ENCODE results near the gene ZSCAN5B. TPM values are rescaled to one million over a fixed set of nuclear protein-coding genes. Genes with fewer than 3 reads are reported as not detected.
A peak's percentile ranks its signal among the peaks of the same experiment; 100 is the strongest.

The ZSCAN5B gene
- polyA plus RNA-seq, 4 donors = 0.06 TPM; not detected in 3

- Histone ChIP-seq H3K36me3 (ENCODE audit: control insufficient read depth in 3 of 3, insufficient read depth in 2 of 3, low read depth in 1 of 3, low read length in 3 of 3) (no peaks in the 10 kb centered on the region), H3K27me3 (ENCODE audit: control insufficient read depth in 3 of 3, insufficient read depth in 3 of 3, low read length in 3 of 3) (peaks cover 0 to 4% (median 2%) of the 10 kb centered on the region in 3 donors), H3K9me3 (ENCODE audit: control insufficient read depth in 2 of 2, insufficient read depth in 1 of 2, low read depth in 1 of 2, low read length in 1 of 2) (no peaks in the 10 kb centered on the region), H3K27ac (ENCODE audit: low read depth in 1 of 3, low read length in 2 of 3) (no peak overlapping the region), H3K4me3 (ENCODE audit: low read depth in 1 of 3, low read length in 3 of 3) (no peak overlapping the region), H3K4me1 (ENCODE audit: control insufficient read depth in 3 of 3, insufficient read depth in 2 of 3, low read depth in 1 of 3, low read length in 2 of 3) (no peaks in the 10 kb centered on the region)
- 18 to 54% (median 25%) methylated on average over 14 of the region's 14 CpGs for WGBS, 3 donors
- FAIRE-seq (no peak), DNase-seq (peak; percentile 37 to 83)
Observed at GRCh38 chr19:56170261-56170660, 27.3 kb downstream of the ZSCAN5B start.

- FAIRE-seq (no peak), DNase-seq (no peak)
- Histone ChIP-seq H3K9me3 (ENCODE audit: control insufficient read depth in 2 of 2, insufficient read depth in 1 of 2, low read depth in 1 of 2, low read length in 1 of 2) (no peaks in the 10 kb centered on the region), H3K27me3 (ENCODE audit: control insufficient read depth in 3 of 3, insufficient read depth in 3 of 3, low read length in 3 of 3) (no peaks in the 10 kb centered on the region), H3K4me1 (ENCODE audit: control insufficient read depth in 3 of 3, insufficient read depth in 2 of 3, low read depth in 1 of 3, low read length in 2 of 3) (no peaks in the 10 kb centered on the region), H3K36me3 (ENCODE audit: control insufficient read depth in 3 of 3, insufficient read depth in 2 of 3, low read depth in 1 of 3, low read length in 3 of 3) (no peaks in the 10 kb centered on the region), H3K4me3 (ENCODE audit: low read depth in 1 of 3, low read length in 3 of 3) (no peak overlapping the region), H3K27ac (ENCODE audit: low read depth in 1 of 3, low read length in 2 of 3) (no peak overlapping the region)
- 43 to 56% (median 44%) methylated on average over 7 of the region's 7 CpGs for WGBS, 3 donors
Observed at GRCh38 chr19:56167064-56167578, 30.5 kb downstream of the ZSCAN5B start.

- peaks cover 10 to 27% (median 11%) of the 10 kb centered on the region in 3 donors for H3K36me3 ChIP-seq (ENCODE audit: control insufficient read depth in 3 of 3, insufficient read depth in 2 of 3, low read depth in 1 of 3, low read length in 3 of 3)
- FAIRE-seq (no peak), DNase-seq (no peak)
- WGBS, 3 donors = 91 to 96% (median 93%) methylated on average over 13 of the region's 13 CpGs
- no peak overlapping the region for H3K4me3 ChIP-seq (ENCODE audit: low read depth in 1 of 3, low read length in 3 of 3)
- no peaks in the 10 kb centered on the region for H3K9me3 ChIP-seq (ENCODE audit: control insufficient read depth in 2 of 2, insufficient read depth in 1 of 2, low read depth in 1 of 2, low read length in 1 of 2)
- no peaks in the 10 kb centered on the region for H3K4me1 ChIP-seq (ENCODE audit: control insufficient read depth in 3 of 3, insufficient read depth in 2 of 3, low read depth in 1 of 3, low read length in 2 of 3)
- no peak overlapping the region for H3K27ac ChIP-seq (ENCODE audit: low read depth in 1 of 3, low read length in 2 of 3)
- H3K27me3 ChIP-seq (ENCODE audit: control insufficient read depth in 3 of 3, insufficient read depth in 3 of 3, low read length in 3 of 3) = no peaks in the 10 kb centered on the region
Observed at GRCh38 chr19:56163097-56163496, 34.5 kb downstream of the ZSCAN5B start.

GRCh38 chr19:56162258-56162657 lies 35.3 kb downstream of the ZSCAN5B start:
- Histone ChIP-seq H3K4me1 (ENCODE audit: control insufficient read depth in 3 of 3, insufficient read depth in 2 of 3, low read depth in 1 of 3, low read length in 2 of 3) (no peaks in the 10 kb centered on the region), H3K4me3 (ENCODE audit: low read depth in 1 of 3, low read length in 3 of 3) (no peak overlapping the region), H3K27me3 (ENCODE audit: control insufficient read depth in 3 of 3, insufficient read depth in 3 of 3, low read length in 3 of 3) (no peaks in the 10 kb centered on the region), H3K36me3 (ENCODE audit: control insufficient read depth in 3 of 3, insufficient read depth in 2 of 3, low read depth in 1 of 3, low read length in 3 of 3) (peaks cover 10 to 33% (median 11%) of the 10 kb centered on the region in 3 donors), H3K9me3 (ENCODE audit: control insufficient read depth in 2 of 2, insufficient read depth in 1 of 2, low read depth in 1 of 2, low read length in 1 of 2) (no peaks in the 10 kb centered on the region), H3K27ac (ENCODE audit: low read depth in 1 of 3, low read length in 2 of 3) (no peak overlapping the region)
- WGBS, 3 donors = 57 to 72% (median 63%) methylated on average over 9 of the region's 9 CpGs
- FAIRE-seq (no peak), DNase-seq (no peak)

- Histone ChIP-seq H3K4me1 (ENCODE audit: control insufficient read depth in 3 of 3, insufficient read depth in 2 of 3, low read depth in 1 of 3, low read length in 2 of 3) (no peaks in the 10 kb centered on the region), H3K9me3 (ENCODE audit: control insufficient read depth in 2 of 2, insufficient read depth in 1 of 2, low read depth in 1 of 2, low read length in 1 of 2) (no peaks in the 10 kb centered on the region), H3K36me3 (ENCODE audit: control insufficient read depth in 3 of 3, insufficient read depth in 2 of 3, low read depth in 1 of 3, low read length in 3 of 3) (peaks cover 10 to 40% (median 11%) of the 10 kb centered on the region in 3 donors), H3K4me3 (ENCODE audit: low read depth in 1 of 3, low read length in 3 of 3) (no peak overlapping the region), H3K27me3 (ENCODE audit: control insufficient read depth in 3 of 3, insufficient read depth in 3 of 3, low read length in 3 of 3) (no peaks in the 10 kb centered on the region), H3K27ac (ENCODE audit: low read depth in 1 of 3, low read length in 2 of 3) (no peak overlapping the region)
- 93 to 95% (median 93%) methylated on average over 11 of the region's 11 CpGs for WGBS, 3 donors
- FAIRE-seq (no peak), DNase-seq (no peak)
Observed at GRCh38 chr19:56161534-56161933, 36.0 kb downstream of the ZSCAN5B start.

- WGBS, 3 donors = 97 to 98% (median 97%) methylated on average over 54 to 69 of the region's 69 CpGs
- no peak overlapping the region for H3K27ac ChIP-seq (ENCODE audit: low read depth in 1 of 3, low read length in 2 of 3)
- H3K4me1 ChIP-seq (ENCODE audit: control insufficient read depth in 3 of 3, insufficient read depth in 2 of 3, low read depth in 1 of 3, low read length in 2 of 3) = no peaks in the 10 kb centered on the region
- no peaks in the 10 kb centered on the region for H3K27me3 ChIP-seq (ENCODE audit: control insufficient read depth in 3 of 3, insufficient read depth in 3 of 3, low read length in 3 of 3)
- no peaks in the 10 kb centered on the region for H3K9me3 ChIP-seq (ENCODE audit: control insufficient read depth in 2 of 2, insufficient read depth in 1 of 2, low read depth in 1 of 2, low read length in 1 of 2)
- no peak overlapping the region for H3K4me3 ChIP-seq (ENCODE audit: low read depth in 1 of 3, low read length in 3 of 3)
- no peak for DNase-seq
- FAIRE-seq = no peak
- peaks cover 10 to 57% (median 11%) of the 10 kb centered on the region in 3 donors for H3K36me3 ChIP-seq (ENCODE audit: control insufficient read depth in 3 of 3, insufficient read depth in 2 of 3, low read depth in 1 of 3, low read length in 3 of 3)
Observed at GRCh38 chr19:56159622-56160271, 37.8 kb downstream of the ZSCAN5B start.

- 95 to 96% (median 95%) methylated on average over 9 of the region's 9 CpGs for WGBS, 3 donors
Observed at GRCh38 chr19:56159009-56159559, 38.5 kb downstream of the ZSCAN5B start.

GRCh38 chr19:56158170-56158757 lies 39.3 kb downstream of the ZSCAN5B start:
- H3K36me3 ChIP-seq (ENCODE audit: control insufficient read depth in 3 of 3, insufficient read depth in 2 of 3, low read depth in 1 of 3, low read length in 3 of 3) = peaks cover 10 to 66% (median 11%) of the 10 kb centered on the region in 3 donors
- H3K4me3 ChIP-seq (ENCODE audit: low read depth in 1 of 3, low read length in 3 of 3) = no peak overlapping the region
- no peak overlapping the region for H3K27ac ChIP-seq (ENCODE audit: low read depth in 1 of 3, low read length in 2 of 3)
- no peaks in the 10 kb centered on the region for H3K9me3 ChIP-seq (ENCODE audit: control insufficient read depth in 2 of 2, insufficient read depth in 1 of 2, low read depth in 1 of 2, low read length in 1 of 2)
- 94 to 95% (median 95%) methylated on average over 16 of the region's 16 CpGs for WGBS, 3 donors
- FAIRE-seq = no peak
- H3K4me1 ChIP-seq (ENCODE audit: control insufficient read depth in 3 of 3, insufficient read depth in 2 of 3, low read depth in 1 of 3, low read length in 2 of 3) = no peaks in the 10 kb centered on the region
- H3K27me3 ChIP-seq (ENCODE audit: control insufficient read depth in 3 of 3, insufficient read depth in 3 of 3, low read length in 3 of 3) = no peaks in the 10 kb centered on the region
- DNase-seq = no peak

More at GRCh38 chr19:56159009-56159559, 38.5 kb downstream of the ZSCAN5B start:
- Histone ChIP-seq H3K36me3 (ENCODE audit: control insufficient read depth in 3 of 3, insufficient read depth in 2 of 3, low read depth in 1 of 3, low read length in 3 of 3) (peaks cover 10 to 62% (median 11%) of the 10 kb centered on the region in 3 donors), H3K9me3 (ENCODE audit: control insufficient read depth in 2 of 2, insufficient read depth in 1 of 2, low read depth in 1 of 2, low read length in 1 of 2) (no peaks in the 10 kb centered on the region), H3K27ac (ENCODE audit: low read depth in 1 of 3, low read length in 2 of 3) (no peak overlapping the region), H3K27me3 (ENCODE audit: control insufficient read depth in 3 of 3, insufficient read depth in 3 of 3, low read length in 3 of 3) (no peaks in the 10 kb centered on the region), H3K4me1 (ENCODE audit: control insufficient read depth in 3 of 3, insufficient read depth in 2 of 3, low read depth in 1 of 3, low read length in 2 of 3) (no peaks in the 10 kb centered on the region), H3K4me3 (ENCODE audit: low read depth in 1 of 3, low read length in 3 of 3) (no peak overlapping the region)
- DNase-seq (no peak), FAIRE-seq (no peak)
